Lower lobe of right lung (tissue), 2 donors: ENCODE results near the gene ROBO1. TPM values are rescaled to one million over a fixed set of nuclear protein-coding genes. Genes with fewer than 3 reads are reported as not detected.

ENCODE experiments used
- ATAC-seq, 2 donors: fragments of 200-7000 bp; cut with Tn5 transposase; one replicate each; pipeline ENCODE4 v1.9.1; 2020 to 2022; ENCODE audit warnings: mild to moderate bottlenecking in 2 of 2, moderate library complexity in 2 of 2
- DNase-seq: peaks from one replicate; pipeline ENCODE4 v3.0.0-alpha.2; 2020
- H3K27ac ChIP-seq: fragments of 200-600 bp; one replicate; pipeline ENCODE4 v1.8.0; 2022
- H3K27me3 ChIP-seq: fragments of 200-600 bp; one replicate; pipeline ENCODE4 v1.8.0; 2022; ENCODE audit warnings: low read depth
- H3K36me3 ChIP-seq: fragments of 200-600 bp; one replicate; pipeline ENCODE4 v1.8.0; 2022; ENCODE audit warnings: mild to moderate bottlenecking
- H3K4me1 ChIP-seq: fragments of 200-600 bp; one replicate; pipeline ENCODE4 v1.8.0; 2022
- H3K4me3 ChIP-seq: fragments of 200-600 bp; one replicate; pipeline ENCODE4 v1.8.0; 2022; ENCODE audit warnings: mild to moderate bottlenecking
- H3K9me3 ChIP-seq: fragments of 200-600 bp; one replicate; pipeline ENCODE4 v1.8.0; 2022
- intact Hi-C: fragments of 100-400 bp; cut with DNase I; formaldehyde crosslinking; loops from one replicate; pipeline ENCODE4 v1.11.0; 2022
- total RNA-seq: library from RNA; stranded (reverse); fragmentation: NEBNext Ultra II Directional; extraction: Animal tissue kit (Norgen Biotek cat#: 25700); gene quantifications from one replicate; pipeline ENCODE4 v1.2.1, GENCODE V29; 2021
- TF ChIP-seq, protein P1 (sequence below): fragments of 200-600 bp; IDR thresholded peaks from one replicate; pipeline ENCODE4 v1.8.0; 2022; ENCODE audit warnings: antibody characterized with exemption, mild to moderate bottlenecking
- donor health status: DM: no; HTN: yes; CAD: no; lungs with severe emphysema.

Gene ROBO1
- total RNA-seq, 1 donor from 2014 or later: 14.8 TPM

DNA sequence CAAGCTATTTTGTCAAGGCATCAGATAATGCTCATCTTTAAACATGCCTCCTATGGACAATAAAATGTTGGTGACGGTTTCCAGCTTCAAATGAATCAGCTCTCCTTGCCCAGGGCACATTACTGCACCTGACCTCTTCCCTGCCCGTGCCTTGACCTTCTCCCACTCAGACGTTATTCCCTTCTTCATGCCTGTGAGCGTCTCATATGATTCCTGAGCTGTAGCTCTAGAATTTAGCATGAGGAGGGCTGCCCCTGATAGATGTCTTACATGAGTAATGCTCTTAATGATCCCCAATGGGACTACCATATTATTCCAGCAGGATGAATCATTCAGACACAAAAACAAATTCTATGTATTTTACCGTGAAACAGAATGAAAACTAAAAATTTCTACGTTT lies 762.7 kb downstream of the ROBO1 start:
- Histone ChIP-seq H3K9me3 (no peaks in the 10 kb centered on the region), H3K27ac (no peak overlapping the region), H3K27me3 (no peaks in the 10 kb centered on the region), H3K4me1 (no peaks in the 10 kb centered on the region), H3K4me3 (no peak overlapping the region), H3K36me3 (no peaks in the 10 kb centered on the region)
- no peak for DNase-seq
- no peak for ATAC-seq
- intact Hi-C loops: no loop called here
- TF ChIP-seq, protein P1, sequence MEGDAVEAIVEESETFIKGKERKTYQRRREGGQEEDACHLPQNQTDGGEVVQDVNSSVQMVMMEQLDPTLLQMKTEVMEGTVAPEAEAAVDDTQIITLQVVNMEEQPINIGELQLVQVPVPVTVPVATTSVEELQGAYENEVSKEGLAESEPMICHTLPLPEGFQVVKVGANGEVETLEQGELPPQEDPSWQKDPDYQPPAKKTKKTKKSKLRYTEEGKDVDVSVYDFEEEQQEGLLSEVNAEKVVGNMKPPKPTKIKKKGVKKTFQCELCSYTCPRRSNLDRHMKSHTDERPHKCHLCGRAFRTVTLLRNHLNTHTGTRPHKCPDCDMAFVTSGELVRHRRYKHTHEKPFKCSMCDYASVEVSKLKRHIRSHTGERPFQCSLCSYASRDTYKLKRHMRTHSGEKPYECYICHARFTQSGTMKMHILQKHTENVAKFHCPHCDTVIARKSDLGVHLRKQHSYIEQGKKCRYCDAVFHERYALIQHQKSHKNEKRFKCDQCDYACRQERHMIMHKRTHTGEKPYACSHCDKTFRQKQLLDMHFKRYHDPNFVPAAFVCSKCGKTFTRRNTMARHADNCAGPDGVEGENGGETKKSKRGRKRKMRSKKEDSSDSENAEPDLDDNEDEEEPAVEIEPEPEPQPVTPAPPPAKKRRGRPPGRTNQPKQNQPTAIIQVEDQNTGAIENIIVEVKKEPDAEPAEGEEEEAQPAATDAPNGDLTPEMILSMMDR: no peak

DNA sequence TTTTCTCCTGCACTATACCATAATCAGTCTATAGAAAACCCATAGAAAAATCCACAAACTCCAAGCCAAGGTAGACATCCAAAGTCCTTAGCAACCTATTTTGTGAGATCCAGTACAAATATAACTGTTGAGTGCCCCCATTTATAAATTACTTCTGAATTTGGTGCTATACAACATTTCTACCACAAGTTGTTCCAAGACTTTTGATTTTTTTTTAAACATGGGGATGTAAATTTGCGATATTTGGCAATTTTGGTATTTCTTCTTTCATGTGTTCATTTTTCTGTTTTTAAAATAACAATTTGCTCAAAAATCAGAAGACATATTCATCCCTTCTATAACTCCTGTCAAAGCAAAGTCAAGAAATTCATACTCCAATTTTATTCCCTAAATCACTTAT lies 763.8 kb downstream of the ROBO1 start:
- no peak for ATAC-seq
- H3K27ac ChIP-seq: no peak overlapping the region
- TF ChIP-seq, protein P1: no peak
- intact Hi-C loops: no loop called here
- H3K27me3 ChIP-seq: no peaks in the 10 kb centered on the region
- no peak overlapping the region for H3K4me3 ChIP-seq
- no peaks in the 10 kb centered on the region for H3K9me3 ChIP-seq
- DNase-seq: no peak
- no peaks in the 10 kb centered on the region for H3K36me3 ChIP-seq
- no peaks in the 10 kb centered on the region for H3K4me1 ChIP-seq

DNA sequence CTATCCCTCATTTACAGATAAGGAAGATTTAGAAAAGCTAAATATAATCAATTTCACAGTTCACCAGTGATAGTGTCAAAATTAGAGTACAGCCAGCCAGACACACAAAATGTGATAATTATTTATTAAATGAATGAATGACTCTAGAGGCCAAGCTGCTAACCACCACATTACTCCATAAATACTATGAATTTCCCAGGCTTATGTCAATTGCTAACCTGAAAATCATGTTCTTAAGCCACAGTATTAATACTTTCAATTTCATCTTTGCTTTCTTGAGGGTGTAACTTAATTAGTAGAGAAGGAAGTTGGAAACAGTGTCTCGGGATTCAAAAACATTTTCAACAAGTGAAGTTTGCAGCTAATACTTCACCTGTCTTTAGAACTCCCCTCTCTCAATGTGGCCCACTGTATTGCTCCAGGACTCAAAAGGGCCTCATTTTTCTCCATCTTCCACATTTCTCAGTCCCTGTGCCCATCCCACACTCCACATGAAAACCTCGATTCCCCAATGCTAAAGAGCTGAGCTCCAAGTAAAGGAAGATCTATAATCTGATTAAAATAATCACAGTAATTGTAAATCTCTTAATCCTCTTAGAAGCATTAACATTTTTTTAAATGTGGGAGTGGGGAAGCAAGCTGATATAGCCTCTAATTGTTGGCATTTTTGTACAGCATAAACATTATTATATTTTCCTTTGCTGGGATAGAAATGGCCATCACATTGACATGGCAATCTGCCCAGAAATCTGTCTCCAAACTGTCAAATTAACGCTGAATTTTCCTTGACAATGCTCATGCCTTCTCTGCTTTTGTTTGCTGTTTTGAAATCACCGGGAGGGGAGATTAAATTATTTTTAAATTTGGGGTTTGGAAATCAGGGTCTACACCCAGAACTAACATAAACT lies 765.1 kb downstream of the ROBO1 start:
- no peak for ATAC-seq
- no peaks in the 10 kb centered on the region for H3K27me3 ChIP-seq
- H3K36me3 ChIP-seq: no peaks in the 10 kb centered on the region
- H3K9me3 ChIP-seq: no peaks in the 10 kb centered on the region
- no peaks in the 10 kb centered on the region for H3K4me1 ChIP-seq
- no peak for DNase-seq
- H3K4me3 ChIP-seq: no peak overlapping the region
- H3K27ac ChIP-seq: no peak overlapping the region
- intact Hi-C loops: no loop called here
- TF ChIP-seq, protein P1: no peak

DNA sequence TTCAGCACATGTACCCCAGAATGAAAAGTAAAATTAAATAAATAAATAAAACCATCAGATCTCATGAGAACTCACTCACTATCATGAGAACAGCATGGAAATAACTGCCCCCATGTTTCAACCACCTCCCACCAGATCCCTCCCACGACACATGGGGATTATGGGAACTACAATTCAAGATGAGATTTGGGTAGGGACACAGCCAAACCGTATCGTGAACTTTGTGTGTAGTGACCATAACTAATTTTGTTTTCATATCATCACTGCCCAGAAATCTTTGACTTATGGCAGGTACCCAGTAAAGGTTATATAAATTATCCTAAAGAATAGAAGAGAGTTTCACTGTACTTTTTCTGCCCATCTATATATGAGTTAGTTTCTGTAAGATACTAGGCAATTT lies 766.5 kb downstream of the ROBO1 start:
- intact Hi-C loops: no loop called here
- TF ChIP-seq, protein P1: no peak
- DNase-seq (no peak), ATAC-seq (no peak)
- Histone ChIP-seq H3K27ac (no peak overlapping the region), H3K9me3 (no peaks in the 10 kb centered on the region), H3K27me3 (no peaks in the 10 kb centered on the region), H3K36me3 (no peaks in the 10 kb centered on the region), H3K4me3 (no peak overlapping the region), H3K4me1 (no peaks in the 10 kb centered on the region)

DNA sequence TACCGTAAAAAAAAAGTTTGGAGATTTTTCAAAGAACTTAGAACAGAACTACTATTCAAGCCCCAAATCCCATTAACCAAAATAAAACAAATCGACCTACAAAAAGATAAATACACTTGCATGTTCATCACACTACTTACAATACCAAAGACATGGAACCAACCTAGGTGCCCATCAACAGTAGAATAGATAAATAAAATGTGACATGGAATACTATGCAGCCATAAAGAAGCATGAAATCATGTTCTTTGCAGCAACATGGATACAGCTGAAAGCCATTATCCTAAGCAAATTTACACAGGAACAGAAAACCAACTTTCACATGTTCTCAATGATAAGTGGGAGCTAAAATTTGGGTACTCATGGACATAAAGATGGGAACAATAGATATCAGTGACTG lies 768.7 kb downstream of the ROBO1 start:
- intact Hi-C loops: no loop called here
- ATAC-seq (no peak), DNase-seq (no peak)
- no peaks in the 10 kb centered on the region for H3K4me1 ChIP-seq
- TF ChIP-seq, protein P1: no peak
- no peaks in the 10 kb centered on the region for H3K27me3 ChIP-seq
- H3K4me3 ChIP-seq: no peak overlapping the region
- H3K9me3 ChIP-seq: no peaks in the 10 kb centered on the region
- no peaks in the 10 kb centered on the region for H3K36me3 ChIP-seq
- H3K27ac ChIP-seq: no peak overlapping the region
